HepG2 (cell line): Measurements from ENCODE around the gene PSD4. TPM values are rescaled to one million over a fixed set of nuclear protein-coding genes. Genes with fewer than 3 reads are reported as not detected.

Source experiments
- ARHGAP35 ChIP-seq: sonication (generic); formaldehyde crosslinking; IDR thresholded peaks from 2 replicates; pipeline ENCODE4 v1.9.0; 2022; ENCODE audit warnings: mild to moderate bottlenecking, inconsistent platforms, moderate library complexity, missing genetic modification reagents, borderline replicate concordance
- ARNT2 ChIP-seq: sonication (generic); formaldehyde crosslinking; IDR thresholded peaks from 2 replicates; pipeline ENCODE4 v1.8.0; 2022; ENCODE audit warnings: mild to moderate bottlenecking, low read depth, missing genetic modification reagents, moderate library complexity
- ATF1 ChIP-seq: IDR thresholded peaks from 2 replicates; pipeline ENCODE4 v1.6.1; 2016; ENCODE audit warnings: mild to moderate bottlenecking, control low read depth
- ATF2 ChIP-seq: sonication (generic); formaldehyde crosslinking; IDR thresholded peaks from 2 replicates; pipeline ENCODE4 v1.4.0; 2020; ENCODE audit warnings: missing genetic modification reagents
- ETV5 ChIP-seq: IDR thresholded peaks from 2 replicates; pipeline ENCODE4 v1.6.1; 2018; ENCODE audit warnings: missing biosample characterization, missing genetic modification reagents, inconsistent platforms, borderline replicate concordance
- HMGXB4 ChIP-seq, 2 experiments: sonication (generic) in 1 of 2; formaldehyde crosslinking in 1 of 2; IDR thresholded peaks; 2 replicates each; pipeline versions ENCODE4 v1.4.0 to v1.6.1; 2018 to 2020; ENCODE audit warnings: missing genetic modification reagents in 2 of 2, borderline replicate concordance in 1 of 2, low read depth in 1 of 2, mild to moderate bottlenecking in 1 of 2, missing biosample characterization in 1 of 2
- KAT2B ChIP-seq: fragments of 150-350 bp; IDR thresholded peaks from 2 replicates; pipeline ENCODE4 v1.6.1; 2014; ENCODE audit warnings: low read depth, low read length, borderline replicate concordance
- MTF2 ChIP-seq: sonication (generic); formaldehyde crosslinking; IDR thresholded peaks from 2 replicates; pipeline ENCODE4 v1.5.0; 2020; ENCODE audit warnings: missing genetic modification reagents, borderline replicate concordance
- SALL1 ChIP-seq: sonication (generic); formaldehyde crosslinking; IDR thresholded peaks from 2 replicates; pipeline ENCODE4 v1.8.0; 2022; ENCODE audit warnings: mild to moderate bottlenecking, missing genetic modification reagents
- SRY ChIP-seq: sonication (generic); formaldehyde crosslinking; IDR thresholded peaks from 2 replicates; pipeline ENCODE4 v1.8.0; 2022; ENCODE audit warnings: mild to moderate bottlenecking, missing genetic modification reagents
- TCF7L2 ChIP-seq: IDR thresholded peaks from 2 replicates; pipeline ENCODE4 v1.6.1; 2011; ENCODE audit warnings: mild to moderate bottlenecking, low read depth, low read length, moderate library complexity
- TMF1 ChIP-seq: sonication (generic); formaldehyde crosslinking; IDR thresholded peaks from 2 replicates; pipeline ENCODE4 v1.8.1; 2022; ENCODE audit warnings: low read depth, missing genetic modification reagents
- YY1 ChIP-seq: IDR thresholded peaks from 2 replicates; pipeline ENCODE4 v1.6.1; 2011; ENCODE audit warnings: low read length, low read depth, moderate library complexity, mild to moderate bottlenecking; ENCODE audit not compliant: insufficient read depth, insufficient replicate concordance
- ZFP90 ChIP-seq: sonication (generic); formaldehyde crosslinking; IDR thresholded peaks from 2 replicates; pipeline ENCODE4 v1.8.0; 2022; ENCODE audit warnings: missing genetic modification reagents, mild to moderate bottlenecking, inconsistent platforms, borderline replicate concordance
- ZNF264 ChIP-seq: sonication (generic); formaldehyde crosslinking; IDR thresholded peaks from 2 replicates; pipeline ENCODE4 v1.4.0; 2020; ENCODE audit warnings: missing genetic modification reagents
- ZNF747 ChIP-seq: sonication (generic); formaldehyde crosslinking; IDR thresholded peaks from 2 replicates; pipeline ENCODE4 v1.8.1; 2023; ENCODE audit warnings: missing genetic modification reagents, mild to moderate bottlenecking, borderline replicate concordance
- ZSCAN29 ChIP-seq: sonication (generic); formaldehyde crosslinking; conservative IDR thresholded peaks from 2 replicates; pipeline ENCODE4 v1.4.0; 2020; ENCODE audit warnings: mild to moderate bottlenecking, missing genetic modification reagents
- polyA plus RNA-seq, 8 experiments: library from polyadenylated mRNA; depleted of rRNA in 3 of 8; stranded (reverse) in 7 of 8; unstranded in 1 of 8; fragments of >200 nt; fragmentation: Illumina TruSeq in 4 of 8; extraction: Trizol in 4 of 8; gene quantifications; 2 replicates each; pipeline versions ENCODE4 v1.2.1 to v1.2.3, GENCODE V29; 2011 to 2016; ENCODE audit warnings: low read depth in 4 of 8, missing spikeins in 1 of 8, mixed read lengths in 1 of 8; ENCODE audit not compliant: insufficient read depth in 1 of 8
- total RNA-seq, 5 experiments: library from RNA; depleted of rRNA; stranded (reverse); fragments of >200 nt; fragmentation: Illumina TruSeq; extraction: Trizol; gene quantifications; 2 replicates each; pipeline ENCODE4 v1.2.3, GENCODE V29; 2016; ENCODE audit warnings: low read depth in 1 of 5

Gene PSD4
- total and polyA plus RNA-seq, 2 of the 13 experiments (the other 11 are each of a cell fraction or from before 2014, with no cell fraction given), result 5.8 to 9.4 TPM

GRCh38 chr2:113180131-113180946 lies 6.6 kb downstream of the PSD4 start (continued):
- TF ChIP-seq MTF2 (CRISPR knock-in tag), result no peak
- TF ChIP-seq HMGXB4 (CRISPR knock-in tag; IDR thresholded peaks at IDR 0.05; ENCODE audit: borderline replicate concordance in 1 of 2, low read depth in 1 of 2), result peak; percentile 65 to 79
- TF ChIP-seq SRY (CRISPR knock-in tag), result peak; percentile 66
- TF ChIP-seq ZNF264 (CRISPR knock-in tag), result peak; percentile 66; the same call in 1 of the 2 replicates
- no peak; the same call in 1 of the 2 replicates for TF ChIP-seq ZSCAN29
- peak; percentile 60; the same call in 1 of the 2 replicates for TF ChIP-seq ARNT2 (CRISPR knock-in tag)
- TF ChIP-seq ZFP90, result peak; percentile 47; the same call in 1 of the 2 replicates
- peak; percentile 99 for TF ChIP-seq ETV5
- no peak for TF ChIP-seq KAT2B
- TF ChIP-seq SALL1 (CRISPR knock-in tag), result peak; percentile 86; the same call in 1 of the 2 replicates
- TF ChIP-seq YY1, result no peak
- TF ChIP-seq ZNF747 (CRISPR knock-in tag), result no peak
- TF ChIP-seq ATF1, result no peak
- no peak for TF ChIP-seq TMF1 (CRISPR knock-in tag)
- TF ChIP-seq ATF2 (CRISPR knock-in tag), result peak; percentile 50; the same call in 1 of the 2 replicates
- no peak for TF ChIP-seq TCF7L2
- peak; percentile 29; the same call in 1 of the 2 replicates for TF ChIP-seq ARHGAP35
